Tibial nerve (tissue), 4 donors: ENCODE results near the gene ABHD17A.
"Not testable (repeated sequence)": the region's sequence is repeated elsewhere in the genome, so short reads cannot be mapped to it uniquely, and the experiment has no call there.

Experiments used
- EP300 ChIP-seq, 2 donors: sonication (generic); formaldehyde crosslinking; IDR thresholded peaks; one replicate each; pipeline ENCODE4 v1.6.1; 2017; ENCODE audit warnings: antibody characterized with exemption in 2 of 2, mild to moderate bottlenecking in 1 of 2
- TF ChIP-seq, protein P1 (sequence below), 5 experiments: fragments of 200-600 bp in 3 of 5; fragments of 450-650 bp in 2 of 5; sonication (generic) in 3 of 5; IDR thresholded peaks; one replicate each; pipeline ENCODE4 v1.5.1; 2016 to 2019; ENCODE audit warnings: antibody characterized with exemption in 5 of 5, mild to moderate bottlenecking in 3 of 5, moderate library complexity in 2 of 5

DNA sequence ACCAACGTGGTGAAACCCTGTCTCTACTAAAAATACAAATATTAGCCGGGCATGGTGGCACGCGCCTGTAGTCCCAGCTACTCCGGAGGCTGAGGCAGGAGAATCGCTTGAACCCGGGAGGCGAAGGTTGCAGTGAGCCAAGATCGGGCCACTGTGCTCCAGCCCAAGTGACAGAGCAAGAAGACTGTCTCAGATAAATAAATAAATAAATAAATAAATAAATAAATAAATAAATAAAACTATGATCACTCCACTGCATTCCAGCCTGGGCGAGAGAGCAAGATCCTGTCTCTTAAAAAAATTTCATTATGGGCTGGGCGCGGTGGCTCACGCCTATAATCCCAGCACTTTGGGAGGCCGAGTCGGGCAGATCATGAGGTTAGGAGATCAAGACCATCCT, 1.1 kb upstream of the ABHD17A start:
- TF ChIP-seq, protein P1, sequence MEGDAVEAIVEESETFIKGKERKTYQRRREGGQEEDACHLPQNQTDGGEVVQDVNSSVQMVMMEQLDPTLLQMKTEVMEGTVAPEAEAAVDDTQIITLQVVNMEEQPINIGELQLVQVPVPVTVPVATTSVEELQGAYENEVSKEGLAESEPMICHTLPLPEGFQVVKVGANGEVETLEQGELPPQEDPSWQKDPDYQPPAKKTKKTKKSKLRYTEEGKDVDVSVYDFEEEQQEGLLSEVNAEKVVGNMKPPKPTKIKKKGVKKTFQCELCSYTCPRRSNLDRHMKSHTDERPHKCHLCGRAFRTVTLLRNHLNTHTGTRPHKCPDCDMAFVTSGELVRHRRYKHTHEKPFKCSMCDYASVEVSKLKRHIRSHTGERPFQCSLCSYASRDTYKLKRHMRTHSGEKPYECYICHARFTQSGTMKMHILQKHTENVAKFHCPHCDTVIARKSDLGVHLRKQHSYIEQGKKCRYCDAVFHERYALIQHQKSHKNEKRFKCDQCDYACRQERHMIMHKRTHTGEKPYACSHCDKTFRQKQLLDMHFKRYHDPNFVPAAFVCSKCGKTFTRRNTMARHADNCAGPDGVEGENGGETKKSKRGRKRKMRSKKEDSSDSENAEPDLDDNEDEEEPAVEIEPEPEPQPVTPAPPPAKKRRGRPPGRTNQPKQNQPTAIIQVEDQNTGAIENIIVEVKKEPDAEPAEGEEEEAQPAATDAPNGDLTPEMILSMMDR (IDR thresholded peaks at IDR 0.05), result not testable (repeated sequence)
- TF ChIP-seq EP300 (IDR thresholded peaks at IDR 0.05), result not testable (repeated sequence)
